Astrocyte of the cerebellum (primary cell): ENCODE results near the gene TNPO1.

Source experiments
- DNase-seq: peaks from one replicate; pipeline ENCODE4 v3.0.0-alpha.2; 2011; ENCODE audit warnings: low read depth
- H3K4me3 ChIP-seq: 2 replicates; pipeline ENCODE4 v1.5.1; 2011; ENCODE audit warnings: mild to moderate bottlenecking, low read depth, low read length, moderate library complexity
- CTCF ChIP-seq: IDR thresholded peaks from 2 replicates; pipeline ENCODE4 v1.5.1; 2012; ENCODE audit warnings: low read length, low read depth, moderate library complexity, mild to moderate bottlenecking; ENCODE audit errors: missing control alignments
- in situ Hi-C: cut with HindIII; loops from 2 replicates; pipeline ENCODE4 v1.10.0; 2017; ENCODE audit warnings: low sequenced_read_pairs

TNPO1 gene

GRCh38 chr5:72847989-72848473 lies 31.6 kb downstream of the TNPO1 start:
- in situ Hi-C loops = no loop called here
- no peak for TF ChIP-seq CTCF
- peak; percentile 80 for DNase-seq
- peak overlapping the region; percentile 69 for H3K4me3 ChIP-seq

GRCh38 chr5:72848474-72849428 lies 32.3 kb downstream of the TNPO1 start:
- DNase-seq = no peak
- in situ Hi-C loops = no loop called here
- TF ChIP-seq CTCF = no peak
- peak overlapping the region; percentile 69 for H3K4me3 ChIP-seq

- no peak for TF ChIP-seq CTCF
- peak overlapping the region; percentile 69 for H3K4me3 ChIP-seq
- no peak for DNase-seq
- in situ Hi-C loops = no loop called here
These were observed 33.1 kb downstream of the TNPO1 start for GRCh38 chr5:72849546-72849945.

- peak overlapping the region; percentile 69 for H3K4me3 ChIP-seq
- no peak for DNase-seq
- in situ Hi-C loops = no loop called here
- TF ChIP-seq CTCF = no peak
These were observed 33.7 kb downstream of the TNPO1 start for GRCh38 chr5:72850113-72850512.

- in situ Hi-C loops = no loop called here
- DNase-seq = no peak
- no peak for TF ChIP-seq CTCF
- no peak overlapping the region for H3K4me3 ChIP-seq
These were observed 35.9 kb downstream of the TNPO1 start for GRCh38 chr5:72852356-72852755.

GRCh38 chr5:72854419-72854818 lies 38.0 kb downstream of the TNPO1 start:
- TF ChIP-seq CTCF = no peak
- DNase-seq = no peak
- in situ Hi-C loops = no loop called here
- no peak overlapping the region for H3K4me3 ChIP-seq
